Liver (tissue), 9 donors: ENCODE measurements around the gene SPACA9. TPM values are rescaled to one million over a fixed set of nuclear protein-coding genes. Genes with fewer than 3 reads are reported as not detected.

Source experiments
- DNase-seq: peaks from one replicate; pipeline ENCODE4 v3.0.0-alpha.2; 2017; ENCODE audit warnings: low spot score
- H3K27ac ChIP-seq, 2 donors: one replicate each; pipeline ENCODE4 v1.7.0; 2013; ENCODE audit warnings: inconsistent platforms in 2 of 2, low read length in 2 of 2, control low read depth in 1 of 2, low read depth in 1 of 2, mild to moderate bottlenecking in 1 of 2
- H3K27me3 ChIP-seq, 4 donors: one replicate each; pipeline versions ENCODE4 v1.6.1 to v1.7.0; 2013; ENCODE audit warnings: low read length in 3 of 4, inconsistent platforms in 1 of 4, mild to moderate bottlenecking in 1 of 4, moderate library complexity in 1 of 4; ENCODE audit not compliant: control insufficient read depth in 4 of 4, insufficient read depth in 4 of 4
- H3K36me3 ChIP-seq, 4 donors: one replicate each; pipeline versions ENCODE4 v1.6.1 to v1.7.0; 2013; ENCODE audit warnings: low read length in 3 of 4, mild to moderate bottlenecking in 3 of 4, low read depth in 1 of 4, moderate library complexity in 1 of 4; ENCODE audit not compliant: control insufficient read depth in 4 of 4, insufficient read depth in 3 of 4
- H3K4me1 ChIP-seq, 4 donors: one replicate each; pipeline versions ENCODE4 v1.6.1 to v1.7.0; 2013; ENCODE audit warnings: low read length in 3 of 4, mild to moderate bottlenecking in 3 of 4, moderate library complexity in 1 of 4; ENCODE audit not compliant: control insufficient read depth in 4 of 4, insufficient read depth in 4 of 4
- H3K4me3 ChIP-seq, 3 donors: one replicate each; pipeline versions ENCODE4 v1.6.1 to v1.7.0; 2013; ENCODE audit warnings: low read length in 3 of 3, control low read depth in 1 of 3, low read depth in 1 of 3, mild to moderate bottlenecking in 1 of 3
- H3K9ac ChIP-seq, 2 donors: one replicate each; pipeline ENCODE4 v1.7.0; 2013; ENCODE audit warnings: low read length in 2 of 2, mild to moderate bottlenecking in 2 of 2, moderate library complexity in 2 of 2, control low read depth in 1 of 2, low read depth in 1 of 2
- H3K9me3 ChIP-seq, 4 donors: one replicate each; pipeline versions ENCODE4 v1.6.1 to v1.7.0; 2013; ENCODE audit warnings: low read length in 3 of 4; ENCODE audit not compliant: control insufficient read depth in 4 of 4
- EGR1 ChIP-seq, 2 donors: IDR thresholded peaks; 2 replicates each; pipeline ENCODE4 v1.6.1; 2016 to 2018; ENCODE audit warnings: antibody characterized with exemption in 2 of 2, low read depth in 2 of 2
- FOXA1 ChIP-seq: IDR thresholded peaks from 2 replicates; pipeline ENCODE4 v1.6.1; 2016; ENCODE audit warnings: antibody characterized with exemption
- FOXA2 ChIP-seq: IDR thresholded peaks from 2 replicates; pipeline ENCODE4 v1.6.1; 2016; ENCODE audit warnings: antibody characterized with exemption
- GABPA ChIP-seq, 2 donors: IDR thresholded peaks in 1 of 2; conservative IDR thresholded peaks in 1 of 2; 2 replicates each; pipeline ENCODE4 v1.6.1; 2016; ENCODE audit warnings: antibody characterized with exemption in 2 of 2, mild to moderate bottlenecking in 1 of 2, moderate library complexity in 1 of 2
- HNF4A ChIP-seq, 2 donors: conservative IDR thresholded peaks; 2 replicates each; pipeline ENCODE4 v1.6.1; 2016; ENCODE audit warnings: antibody characterized with exemption in 2 of 2, mild to moderate bottlenecking in 2 of 2
- HNF4G ChIP-seq: IDR thresholded peaks from 2 replicates; pipeline ENCODE4 v1.6.1; 2016; ENCODE audit warnings: antibody characterized with exemption
- JUND ChIP-seq, 2 donors: IDR thresholded peaks; 2 replicates each; pipeline ENCODE4 v1.6.1; 2016; ENCODE audit warnings: antibody characterized with exemption in 2 of 2
- NR2F2 ChIP-seq: IDR thresholded peaks from 2 replicates; pipeline ENCODE4 v1.6.1; 2016; ENCODE audit warnings: antibody characterized with exemption
- RAD21 ChIP-seq, 2 donors: IDR thresholded peaks; 2 replicates each; pipeline ENCODE4 v1.6.1; 2016; ENCODE audit warnings: antibody characterized with exemption in 2 of 2, mild to moderate bottlenecking in 2 of 2
- RXRA ChIP-seq, 2 donors: IDR thresholded peaks; 2 replicates each; pipeline ENCODE4 v1.6.1; 2017 to 2018; ENCODE audit warnings: antibody characterized with exemption in 2 of 2, mild to moderate bottlenecking in 1 of 2
- SP1 ChIP-seq: IDR thresholded peaks from 2 replicates; pipeline ENCODE4 v1.6.1; 2018; ENCODE audit warnings: antibody characterized with exemption, mild to moderate bottlenecking
- TAF1 ChIP-seq: conservative IDR thresholded peaks from 2 replicates; pipeline ENCODE4 v1.6.1; 2016; ENCODE audit warnings: antibody characterized with exemption, mild to moderate bottlenecking
- YY1 ChIP-seq: IDR thresholded peaks from 2 replicates; pipeline ENCODE4 v1.6.1; 2016; ENCODE audit warnings: antibody characterized with exemption, mild to moderate bottlenecking
- WGBS: extraction: QIAGEN DNeasy Blood & Tissue Kit; methylation state at CpG from one replicate; pipeline ENCODE4 v1.1.7; 2013; 5-methylcytosine and 5-hydroxymethylcytosine counted together
- polyA plus RNA-seq, 2 donors: library from polyadenylated mRNA; stranded (reverse) in 1 of 2; unstranded in 1 of 2; fragments of 200-250 nt in 1 of 2; fragments of >200 nt in 1 of 2; fragmentation: Nextera tagmentation in 1 of 2; extraction: Ambion mirVana in 1 of 2; gene quantifications; one replicate each; pipeline versions ENCODE4 v1.2.1 to v1.2.3, GENCODE V29; 2013 to 2015
- total RNA-seq, 2 donors: library from RNA; depleted of rRNA; stranded (reverse); fragments of >200 nt; gene quantifications; one replicate each; pipeline ENCODE4 v1.2.3, GENCODE V29; 2014
- TF ChIP-seq, protein P1 (sequence below): IDR thresholded peaks from 2 replicates; pipeline ENCODE4 v1.6.1; 2016; ENCODE audit warnings: antibody characterized with exemption
- TF ChIP-seq, protein P2 (sequence below): fragments of 150-350 bp; IDR thresholded peaks from 2 replicates; pipeline ENCODE4 v1.5.1; 2017; ENCODE audit warnings: improper control_type of control experiment, low read depth, low read length; ENCODE audit not compliant: missing input control
- TF ChIP-seq, protein P3 (sequence below): IDR thresholded peaks from 2 replicates; pipeline ENCODE4 v1.6.1; 2016; ENCODE audit warnings: antibody characterized with exemption
- TF ChIP-seq, protein P4 (sequence below): IDR thresholded peaks from 2 replicates; pipeline ENCODE4 v1.6.1; 2016; ENCODE audit warnings: antibody characterized with exemption
- TF ChIP-seq, protein P5 (sequence below): IDR thresholded peaks from 2 replicates; pipeline ENCODE4 v1.6.1; 2016; ENCODE audit warnings: antibody characterized with exemption, mild to moderate bottlenecking
- donor health status: healthy.
- donor health status: healthy.
- donor health status: healthy.
- donor health status: healthy.
- donor health status: healthy.

The SPACA9 gene
- total and polyA plus RNA-seq, 4 donors = 0.67 to 1.3 (median 0.98) TPM

DNA sequence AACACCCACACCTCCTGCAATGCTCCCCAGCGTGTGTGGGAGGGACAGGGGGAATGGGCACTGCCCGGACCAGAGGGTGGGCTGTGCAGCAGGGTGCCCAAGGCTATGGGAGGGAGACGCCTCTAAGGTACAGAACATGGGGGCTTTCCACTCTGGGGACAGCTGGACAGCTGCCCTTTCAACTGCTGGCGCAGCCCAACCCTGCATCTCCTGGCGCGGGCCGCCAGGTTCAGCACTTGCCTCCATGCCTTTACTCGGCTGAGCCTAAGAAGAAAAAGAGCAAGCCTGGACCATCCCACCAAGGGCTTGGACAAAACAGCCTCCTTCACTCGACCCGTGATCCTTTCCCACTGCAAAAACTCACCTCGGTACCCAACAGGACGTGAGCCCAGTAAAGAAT, 15.6 kb upstream of the SPACA9 start:
- 86% methylated on average over 12 of the region's 12 CpGs for WGBS

DNA sequence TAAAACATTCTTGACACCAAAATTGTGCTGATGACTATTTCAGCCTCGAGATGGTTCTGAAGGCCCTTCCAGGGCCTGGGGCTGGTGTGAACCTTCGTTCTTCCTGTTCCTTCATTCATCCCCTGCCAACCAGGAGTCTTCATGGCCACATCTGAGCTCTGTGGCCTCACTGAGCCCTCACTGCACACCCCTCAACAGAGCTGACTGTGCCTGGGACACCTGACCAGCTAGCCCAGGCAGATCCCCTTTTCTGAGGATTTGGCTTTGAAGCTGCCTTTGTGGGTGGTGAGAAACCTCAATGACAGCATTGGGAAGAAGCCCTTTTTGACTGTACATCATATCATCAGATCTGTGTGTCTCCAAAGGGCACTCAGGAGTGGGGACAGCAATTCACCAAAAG, 14.4 kb upstream of the SPACA9 start:
- H3K4me1 ChIP-seq = no peaks in the 10 kb centered on the region
- 81% methylated on average over 2 of the region's 2 CpGs for WGBS
- no peaks in the 10 kb centered on the region for H3K36me3 ChIP-seq
- H3K4me3 ChIP-seq = no peak overlapping the region
- no peaks in the 10 kb centered on the region for H3K27me3 ChIP-seq
- H3K9me3 ChIP-seq = no peaks in the 10 kb centered on the region
- H3K9ac ChIP-seq = no peak overlapping the region
- H3K27ac ChIP-seq = no peak overlapping the region
- no peak for DNase-seq
- TF ChIP-seq HNF4A (conservative IDR thresholded peaks at IDR 0.05) = no peak
- no peak for TF ChIP-seq RAD21 (IDR thresholded peaks at IDR 0.05)
- TF ChIP-seq FOXA2 = no peak
- TF ChIP-seq TAF1 = no peak
- TF ChIP-seq NR2F2 = no peak
- no peak for TF ChIP-seq FOXA1
- TF ChIP-seq YY1 = no peak
- no peak for TF ChIP-seq GABPA (IDR thresholded peaks at IDR 0.05 in 1 of 2, conservative IDR thresholded peaks at IDR 0.05 in 1 of 2)
- no peak for TF ChIP-seq SP1
- TF ChIP-seq, protein P1, sequence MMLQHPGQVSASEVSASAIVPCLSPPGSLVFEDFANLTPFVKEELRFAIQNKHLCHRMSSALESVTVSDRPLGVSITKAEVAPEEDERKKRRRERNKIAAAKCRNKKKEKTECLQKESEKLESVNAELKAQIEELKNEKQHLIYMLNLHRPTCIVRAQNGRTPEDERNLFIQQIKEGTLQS = no peak
- TF ChIP-seq HNF4G = no peak
- TF ChIP-seq EGR1 (IDR thresholded peaks at IDR 0.05; ENCODE audit: low read depth in 2 of 2) = no peak
- TF ChIP-seq, protein P2, sequence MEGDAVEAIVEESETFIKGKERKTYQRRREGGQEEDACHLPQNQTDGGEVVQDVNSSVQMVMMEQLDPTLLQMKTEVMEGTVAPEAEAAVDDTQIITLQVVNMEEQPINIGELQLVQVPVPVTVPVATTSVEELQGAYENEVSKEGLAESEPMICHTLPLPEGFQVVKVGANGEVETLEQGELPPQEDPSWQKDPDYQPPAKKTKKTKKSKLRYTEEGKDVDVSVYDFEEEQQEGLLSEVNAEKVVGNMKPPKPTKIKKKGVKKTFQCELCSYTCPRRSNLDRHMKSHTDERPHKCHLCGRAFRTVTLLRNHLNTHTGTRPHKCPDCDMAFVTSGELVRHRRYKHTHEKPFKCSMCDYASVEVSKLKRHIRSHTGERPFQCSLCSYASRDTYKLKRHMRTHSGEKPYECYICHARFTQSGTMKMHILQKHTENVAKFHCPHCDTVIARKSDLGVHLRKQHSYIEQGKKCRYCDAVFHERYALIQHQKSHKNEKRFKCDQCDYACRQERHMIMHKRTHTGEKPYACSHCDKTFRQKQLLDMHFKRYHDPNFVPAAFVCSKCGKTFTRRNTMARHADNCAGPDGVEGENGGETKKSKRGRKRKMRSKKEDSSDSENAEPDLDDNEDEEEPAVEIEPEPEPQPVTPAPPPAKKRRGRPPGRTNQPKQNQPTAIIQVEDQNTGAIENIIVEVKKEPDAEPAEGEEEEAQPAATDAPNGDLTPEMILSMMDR = no peak
- TF ChIP-seq, protein P3, sequence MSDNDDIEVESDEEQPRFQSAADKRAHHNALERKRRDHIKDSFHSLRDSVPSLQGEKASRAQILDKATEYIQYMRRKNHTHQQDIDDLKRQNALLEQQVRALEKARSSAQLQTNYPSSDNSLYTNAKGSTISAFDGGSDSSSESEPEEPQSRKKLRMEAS = no peak
- TF ChIP-seq JUND (IDR thresholded peaks at IDR 0.05) = no peak
- TF ChIP-seq, protein P4, sequence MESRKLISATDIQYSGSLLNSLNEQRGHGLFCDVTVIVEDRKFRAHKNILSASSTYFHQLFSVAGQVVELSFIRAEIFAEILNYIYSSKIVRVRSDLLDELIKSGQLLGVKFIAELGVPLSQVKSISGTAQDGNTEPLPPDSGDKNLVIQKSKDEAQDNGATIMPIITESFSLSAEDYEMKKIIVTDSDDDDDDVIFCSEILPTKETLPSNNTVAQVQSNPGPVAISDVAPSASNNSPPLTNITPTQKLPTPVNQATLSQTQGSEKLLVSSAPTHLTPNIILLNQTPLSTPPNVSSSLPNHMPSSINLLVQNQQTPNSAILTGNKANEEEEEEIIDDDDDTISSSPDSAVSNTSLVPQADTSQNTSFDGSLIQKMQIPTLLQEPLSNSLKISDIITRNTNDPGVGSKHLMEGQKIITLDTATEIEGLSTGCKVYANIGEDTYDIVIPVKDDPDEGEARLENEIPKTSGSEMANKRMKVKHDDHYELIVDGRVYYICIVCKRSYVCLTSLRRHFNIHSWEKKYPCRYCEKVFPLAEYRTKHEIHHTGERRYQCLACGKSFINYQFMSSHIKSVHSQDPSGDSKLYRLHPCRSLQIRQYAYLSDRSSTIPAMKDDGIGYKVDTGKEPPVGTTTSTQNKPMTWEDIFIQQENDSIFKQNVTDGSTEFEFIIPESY = no peak

More for the DNA sequence above, 15.6 kb upstream of the SPACA9 start:
- H3K9ac ChIP-seq = no peak overlapping the region
- no peaks in the 10 kb centered on the region for H3K36me3 ChIP-seq
- H3K27ac ChIP-seq = no peak overlapping the region
- H3K4me1 ChIP-seq = no peaks in the 10 kb centered on the region
- peaks cover 0 to 6% (median 0%) of the 10 kb centered on the region in 4 donors for H3K27me3 ChIP-seq
- H3K4me3 ChIP-seq = no peak overlapping the region
- DNase-seq = no peak
- TF ChIP-seq YY1 (no peak), JUND (IDR thresholded peaks at IDR 0.05) (no peak), NR2F2 (no peak), RXRA (IDR thresholded peaks at IDR 0.05) (no peak), RAD21 (IDR thresholded peaks at IDR 0.05) (no peak), FOXA1 (no peak), TAF1 (no peak), EGR1 (IDR thresholded peaks at IDR 0.05; ENCODE audit: low read depth in 2 of 2) (no peak), FOXA2 (no peak), HNF4A (conservative IDR thresholded peaks at IDR 0.05) (no peak), SP1 (no peak)
- TF ChIP-seq, protein P2 = no peak
- TF ChIP-seq, protein P1 = no peak
- TF ChIP-seq, protein P5, sequence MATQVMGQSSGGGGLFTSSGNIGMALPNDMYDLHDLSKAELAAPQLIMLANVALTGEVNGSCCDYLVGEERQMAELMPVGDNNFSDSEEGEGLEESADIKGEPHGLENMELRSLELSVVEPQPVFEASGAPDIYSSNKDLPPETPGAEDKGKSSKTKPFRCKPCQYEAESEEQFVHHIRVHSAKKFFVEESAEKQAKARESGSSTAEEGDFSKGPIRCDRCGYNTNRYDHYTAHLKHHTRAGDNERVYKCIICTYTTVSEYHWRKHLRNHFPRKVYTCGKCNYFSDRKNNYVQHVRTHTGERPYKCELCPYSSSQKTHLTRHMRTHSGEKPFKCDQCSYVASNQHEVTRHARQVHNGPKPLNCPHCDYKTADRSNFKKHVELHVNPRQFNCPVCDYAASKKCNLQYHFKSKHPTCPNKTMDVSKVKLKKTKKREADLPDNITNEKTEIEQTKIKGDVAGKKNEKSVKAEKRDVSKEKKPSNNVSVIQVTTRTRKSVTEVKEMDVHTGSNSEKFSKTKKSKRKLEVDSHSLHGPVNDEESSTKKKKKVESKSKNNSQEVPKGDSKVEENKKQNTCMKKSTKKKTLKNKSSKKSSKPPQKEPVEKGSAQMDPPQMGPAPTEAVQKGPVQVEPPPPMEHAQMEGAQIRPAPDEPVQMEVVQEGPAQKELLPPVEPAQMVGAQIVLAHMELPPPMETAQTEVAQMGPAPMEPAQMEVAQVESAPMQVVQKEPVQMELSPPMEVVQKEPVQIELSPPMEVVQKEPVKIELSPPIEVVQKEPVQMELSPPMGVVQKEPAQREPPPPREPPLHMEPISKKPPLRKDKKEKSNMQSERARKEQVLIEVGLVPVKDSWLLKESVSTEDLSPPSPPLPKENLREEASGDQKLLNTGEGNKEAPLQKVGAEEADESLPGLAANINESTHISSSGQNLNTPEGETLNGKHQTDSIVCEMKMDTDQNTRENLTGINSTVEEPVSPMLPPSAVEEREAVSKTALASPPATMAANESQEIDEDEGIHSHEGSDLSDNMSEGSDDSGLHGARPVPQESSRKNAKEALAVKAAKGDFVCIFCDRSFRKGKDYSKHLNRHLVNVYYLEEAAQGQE = no peak
- no peaks in the 10 kb centered on the region for H3K9me3 ChIP-seq
